RKO (cell line): Measurements from ENCODE around the gene SYT13.

ENCODE experiments used
- DNase-seq: peaks from one replicate; pipeline ENCODE4 v3.0.0-alpha.2; 2016; ENCODE audit warnings: low spot score

The SYT13 gene

GRCh38 chr11:45216901-45217300, 69.2 kb downstream of the SYT13 start:
- no peak for DNase-seq

DNA sequence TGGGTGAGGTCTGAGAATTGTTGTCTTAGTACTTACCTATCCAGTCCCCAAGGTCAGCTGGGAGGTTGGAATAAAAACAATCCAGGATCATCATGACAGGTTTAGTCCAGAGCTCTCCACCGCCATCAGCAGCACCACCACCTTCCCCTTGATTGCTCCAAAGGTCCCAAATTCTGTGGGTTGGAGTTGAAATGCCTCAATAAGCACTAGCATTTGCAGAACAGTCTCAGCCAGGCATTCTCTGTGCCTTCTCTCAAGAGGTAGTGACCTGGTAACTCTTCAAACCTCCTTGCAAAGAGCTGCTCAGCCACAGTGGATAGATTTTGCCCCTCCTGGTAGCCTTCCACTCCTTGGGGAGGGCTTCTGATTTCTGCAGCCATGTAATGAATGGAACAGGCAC, 70.1 kb downstream of the SYT13 start:
- no peak for DNase-seq

DNA sequence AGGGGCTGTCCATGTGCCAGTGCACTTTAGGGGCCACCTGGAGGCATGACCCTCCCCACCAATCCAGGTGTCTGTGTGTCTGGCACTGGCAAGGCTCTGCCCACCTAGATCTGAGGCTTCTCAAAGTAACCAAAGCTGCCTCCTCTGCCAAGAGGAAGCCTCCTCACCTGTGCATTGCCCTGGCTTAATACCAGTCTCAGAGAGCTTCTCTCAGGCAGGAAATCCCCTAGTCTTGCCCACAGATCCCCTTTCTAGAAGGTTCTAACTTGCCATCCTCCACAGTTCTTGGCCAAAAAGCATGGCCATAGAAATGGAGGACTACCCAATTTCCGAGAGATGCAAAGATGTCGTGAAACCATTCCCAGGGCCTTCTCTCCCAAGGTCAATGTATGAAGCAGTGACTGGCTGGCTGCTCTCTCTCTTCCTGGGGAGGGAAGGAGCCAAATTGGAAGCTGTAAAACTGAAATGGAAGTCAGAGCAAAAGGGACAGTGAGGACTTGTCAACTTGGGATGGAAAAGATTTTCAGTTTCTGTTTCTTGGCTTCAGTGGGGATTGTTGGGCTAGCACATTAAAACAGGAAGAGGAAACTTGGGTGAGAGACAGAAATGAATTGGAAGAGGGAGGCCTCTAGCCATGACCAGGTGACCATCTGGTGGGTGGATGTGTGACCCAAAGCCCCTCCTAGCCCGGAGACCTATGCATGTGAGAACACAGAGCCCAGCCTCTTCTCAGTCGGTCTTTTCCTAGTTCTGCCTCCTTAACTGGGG, 70.9 kb downstream of the SYT13 start:
- no peak for DNase-seq

DNA sequence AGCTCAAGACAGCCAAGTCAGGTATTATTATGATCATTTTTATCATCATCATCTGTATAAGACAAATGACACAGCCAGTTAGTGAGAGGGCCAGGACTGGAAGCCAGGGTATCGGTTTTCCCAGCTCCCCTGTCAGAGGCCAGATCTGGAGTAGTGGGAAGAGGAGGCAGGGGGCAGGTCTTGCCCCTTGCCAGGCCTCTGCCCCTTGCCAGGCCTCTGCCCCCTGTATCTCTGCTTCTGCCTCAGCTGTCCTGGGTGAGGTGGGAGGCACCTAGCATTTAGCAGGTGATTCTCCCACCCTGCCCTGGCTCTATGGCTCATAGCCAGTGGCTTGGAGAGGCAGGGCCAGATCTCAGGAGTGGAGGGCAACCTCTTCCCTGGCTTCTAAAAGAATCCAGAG, 72.4 kb downstream of the SYT13 start:
- no peak for DNase-seq

DNA sequence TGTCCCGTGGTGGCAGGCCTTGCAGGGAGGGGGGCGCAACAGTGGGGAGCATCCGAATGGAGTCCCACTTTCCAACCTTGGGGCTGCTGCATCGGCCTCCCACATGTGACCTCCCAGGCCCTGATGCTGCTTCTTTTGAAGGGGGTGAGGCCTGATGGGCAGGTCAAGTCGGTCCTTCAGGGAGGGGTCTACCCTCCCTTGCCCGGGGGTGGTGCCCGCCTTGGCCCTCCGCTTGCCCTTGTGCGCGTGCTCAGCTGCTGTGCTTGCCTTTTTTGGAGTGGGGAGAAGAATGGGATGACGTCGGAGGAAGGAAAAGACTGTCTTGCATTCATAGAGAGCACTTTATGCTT, 72.8 kb downstream of the SYT13 start:
- DNase-seq: no peak

DNA sequence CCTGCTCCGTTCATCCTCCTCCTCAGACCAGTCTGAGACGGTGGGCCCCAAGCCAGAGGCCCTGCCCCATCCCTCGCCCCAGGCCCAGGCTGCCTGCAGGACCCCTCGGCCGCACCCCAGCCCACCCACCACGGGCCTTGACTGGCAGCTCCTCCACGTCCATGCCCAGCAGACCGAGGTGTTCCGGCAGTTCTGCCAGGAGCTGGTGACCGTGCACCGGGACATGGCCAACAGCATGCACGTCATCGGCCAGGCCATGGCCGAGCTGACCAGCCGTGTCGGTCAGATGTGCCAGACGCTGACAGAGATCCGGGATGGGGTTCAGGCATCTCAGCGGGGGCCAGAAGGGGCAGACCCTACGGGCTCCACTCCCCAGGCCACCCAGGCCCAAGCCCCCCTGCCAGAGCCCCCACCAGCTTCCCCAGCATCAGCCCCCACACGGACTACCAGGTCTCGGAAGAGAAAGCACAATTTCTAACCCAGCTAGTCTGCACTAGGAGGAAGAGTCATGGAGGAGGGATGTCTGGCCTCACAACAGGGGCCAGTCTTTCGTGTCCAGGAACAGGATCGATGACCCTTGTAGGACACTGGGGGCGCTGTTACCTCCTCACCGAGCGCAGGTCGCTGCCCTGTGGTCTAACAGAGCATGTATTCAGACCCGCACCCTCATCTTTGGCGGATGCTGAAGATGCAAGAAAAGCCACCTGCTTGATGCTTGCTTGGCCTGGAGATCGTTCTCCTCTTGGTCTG, 73.4 kb downstream of the SYT13 start:
- DNase-seq: no peak

DNA sequence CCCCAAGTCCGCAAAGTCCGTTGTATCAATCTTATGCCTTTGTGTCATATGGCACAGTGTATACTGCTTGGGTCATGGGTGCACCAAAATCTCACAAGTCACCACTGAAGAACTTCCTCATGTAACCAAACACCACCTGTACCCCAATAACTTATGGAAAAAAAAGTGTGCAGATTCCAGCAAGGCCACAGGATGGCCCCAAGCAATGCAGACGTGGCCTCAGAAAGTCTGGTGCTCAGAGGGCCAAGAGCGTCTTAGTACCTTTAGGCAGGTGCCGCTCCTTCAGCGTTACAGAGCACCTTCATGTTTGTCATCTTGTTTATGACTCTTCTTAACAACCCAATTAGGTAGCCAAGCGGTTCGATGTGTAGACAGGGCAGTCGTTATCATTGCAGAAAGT, 74.4 kb downstream of the SYT13 start:
- DNase-seq: no peak

DNA sequence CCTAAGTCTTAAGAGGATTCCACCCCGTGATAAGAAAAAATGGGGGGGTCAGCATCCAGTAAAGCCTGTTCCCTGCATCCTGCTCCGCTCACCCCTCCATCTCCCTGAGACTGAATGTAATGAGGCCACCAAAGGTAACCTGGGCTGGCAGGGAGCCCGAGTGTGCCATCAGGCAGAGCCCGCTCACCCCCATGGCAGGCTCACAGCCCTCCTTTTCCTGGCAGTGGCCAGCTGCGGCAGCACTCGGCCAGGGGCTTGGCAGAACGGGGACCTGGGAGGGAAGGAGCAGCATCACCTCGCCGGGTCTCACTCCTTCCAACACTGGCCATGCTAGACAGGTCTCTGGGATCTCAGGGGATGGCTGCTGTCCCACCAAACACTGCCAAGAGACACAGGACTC, 75.3 kb downstream of the SYT13 start:
- DNase-seq: no peak

DNA sequence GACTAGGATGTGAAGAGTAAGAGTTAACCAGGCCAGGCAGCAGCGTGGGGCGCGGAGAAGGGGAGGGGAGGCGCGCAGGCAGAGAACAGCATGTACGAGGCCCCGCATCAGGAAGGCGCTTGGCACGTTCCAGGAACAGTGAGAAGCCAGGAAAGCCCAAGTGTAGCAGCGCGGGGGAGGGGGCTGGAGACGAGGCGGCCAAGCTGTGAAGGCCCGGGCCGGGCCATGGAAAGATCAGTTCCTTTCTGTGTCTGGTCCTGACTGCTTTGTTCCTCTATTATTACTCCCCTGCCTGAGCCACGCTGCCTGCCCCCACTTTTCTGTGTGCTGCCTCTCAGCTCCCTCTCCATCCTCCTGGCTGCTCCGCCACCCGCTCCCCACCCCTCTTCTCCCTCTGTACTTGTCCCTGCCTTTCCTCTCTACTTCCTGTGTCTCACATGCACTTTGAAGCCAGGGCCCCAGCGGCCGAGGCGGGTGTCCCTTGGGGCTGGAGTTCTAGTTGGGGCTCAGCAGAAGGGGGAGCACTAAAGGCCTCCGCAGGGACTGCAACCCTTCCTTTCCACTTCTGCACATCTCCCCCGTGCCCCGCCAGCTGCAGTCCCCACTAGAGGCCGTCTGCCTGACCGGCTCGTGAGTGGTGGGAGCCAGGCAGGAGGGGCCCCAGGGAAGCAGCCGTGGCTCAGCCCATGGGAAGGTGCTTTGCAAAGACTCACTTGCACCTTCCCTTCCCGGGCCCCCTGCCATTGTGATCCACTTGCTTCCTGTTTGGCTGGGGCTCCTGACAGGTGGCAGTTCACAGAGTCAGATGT, 76.0 kb downstream of the SYT13 start:
- no peak for DNase-seq

GRCh38 chr11:45209000-45209879, 76.9 kb downstream of the SYT13 start:
- DNase-seq: no peak

DNA sequence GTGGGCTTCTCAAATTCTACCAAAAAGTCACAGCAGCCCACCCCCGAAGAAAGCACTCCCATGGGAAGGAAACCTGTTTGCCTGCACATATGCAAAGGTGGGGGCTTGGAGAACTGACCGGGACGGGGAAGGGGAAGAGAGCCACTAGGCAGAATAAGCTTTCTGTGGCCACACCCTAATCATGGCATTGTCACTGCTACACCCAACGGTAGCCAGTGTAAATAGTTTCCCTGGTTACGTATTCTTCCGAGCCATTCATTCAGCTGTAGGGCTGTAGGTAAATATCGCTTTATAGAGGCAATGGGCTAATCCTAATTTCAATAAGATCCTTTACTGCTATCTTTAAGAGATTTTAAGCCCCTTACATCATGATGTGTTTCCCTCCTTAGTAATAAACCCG, 78.0 kb downstream of the SYT13 start:
- no peak for DNase-seq

DNA sequence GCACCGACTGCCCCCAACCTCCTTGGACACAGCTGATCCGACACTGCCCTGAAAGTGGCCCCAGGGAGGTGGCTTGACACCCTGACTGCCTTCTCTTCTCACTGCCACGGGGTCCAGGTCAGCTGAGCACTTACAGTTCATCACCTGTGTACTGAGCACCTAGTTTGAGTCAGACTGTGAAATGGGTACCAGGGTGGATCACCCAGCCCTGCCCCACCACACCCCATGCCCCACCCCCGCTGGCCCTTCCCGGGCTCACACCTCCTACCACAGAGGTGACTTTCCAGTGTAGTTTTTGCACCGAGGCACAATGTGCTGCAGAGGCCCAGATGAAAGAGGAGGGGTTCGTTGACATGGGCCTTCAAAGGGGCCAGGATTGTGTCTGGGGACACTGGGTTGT, 80.2 kb downstream of the SYT13 start:
- no peak for DNase-seq

DNA sequence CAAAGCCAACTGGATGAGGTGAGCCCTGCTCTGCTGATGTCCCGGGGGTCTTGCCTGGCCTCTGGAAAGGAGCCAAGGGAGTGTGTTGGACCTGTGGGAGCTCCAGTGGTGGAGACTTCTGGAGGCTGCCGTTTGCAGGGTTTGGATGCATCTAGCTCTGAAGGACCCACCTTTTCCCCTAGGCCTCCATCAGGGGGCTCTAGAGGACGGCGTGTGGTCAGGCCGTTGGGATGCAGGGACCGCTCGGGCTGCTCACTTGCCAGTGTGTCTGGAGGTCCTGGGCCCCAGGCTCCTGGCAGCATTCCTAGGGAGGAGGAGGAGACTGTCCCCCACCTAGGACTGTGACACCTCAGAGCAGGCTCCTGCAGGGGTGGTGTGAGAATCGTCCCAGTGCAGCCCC, 81.4 kb downstream of the SYT13 start:
- no peak for DNase-seq

DNA sequence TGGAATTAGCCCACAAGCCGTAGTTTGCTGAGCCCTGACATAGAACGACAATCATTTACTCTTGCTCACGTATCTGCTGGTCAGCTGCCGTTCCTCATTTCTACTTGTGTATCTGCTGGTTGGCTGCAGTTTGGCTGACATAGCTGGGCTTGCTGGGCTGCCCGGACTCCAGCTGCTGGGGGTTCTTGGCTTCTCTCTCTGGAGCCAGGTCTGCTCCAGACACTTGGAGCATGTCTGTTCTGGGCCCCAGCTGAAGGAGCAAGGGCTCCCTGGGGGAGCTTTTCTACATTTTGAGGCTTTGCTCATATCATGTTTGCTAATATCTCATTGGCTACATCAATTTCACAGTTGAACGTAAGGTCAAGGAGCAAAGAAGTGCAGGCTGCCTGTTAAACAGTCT, 92.4 kb downstream of the SYT13 start:
- DNase-seq: no peak
